Rectal smooth muscle tissue (tissue), 1 donor: ENCODE measurements around the gene RPL7L1.

Source experiments
- H3K27ac ChIP-seq: one replicate; pipeline ENCODE4 v1.7.0; 2013; ENCODE audit warnings: low read depth, low read length, inconsistent platforms
- H3K27me3 ChIP-seq: one replicate; pipeline ENCODE4 v1.7.0; 2013; ENCODE audit warnings: low read length; ENCODE audit not compliant: control insufficient read depth, insufficient read depth
- H3K36me3 ChIP-seq: one replicate; pipeline ENCODE4 v1.7.0; 2013; ENCODE audit warnings: low read length; ENCODE audit not compliant: control insufficient read depth, insufficient read depth
- H3K4me1 ChIP-seq: one replicate; pipeline ENCODE4 v1.7.0; 2013; ENCODE audit warnings: low read length; ENCODE audit not compliant: control insufficient read depth, insufficient read depth
- H3K4me3 ChIP-seq: one replicate; pipeline ENCODE4 v1.7.0; 2013; ENCODE audit warnings: low read length
- H3K9ac ChIP-seq: one replicate; pipeline ENCODE4 v1.7.0; 2013; ENCODE audit warnings: low read length

The RPL7L1 gene

DNA sequence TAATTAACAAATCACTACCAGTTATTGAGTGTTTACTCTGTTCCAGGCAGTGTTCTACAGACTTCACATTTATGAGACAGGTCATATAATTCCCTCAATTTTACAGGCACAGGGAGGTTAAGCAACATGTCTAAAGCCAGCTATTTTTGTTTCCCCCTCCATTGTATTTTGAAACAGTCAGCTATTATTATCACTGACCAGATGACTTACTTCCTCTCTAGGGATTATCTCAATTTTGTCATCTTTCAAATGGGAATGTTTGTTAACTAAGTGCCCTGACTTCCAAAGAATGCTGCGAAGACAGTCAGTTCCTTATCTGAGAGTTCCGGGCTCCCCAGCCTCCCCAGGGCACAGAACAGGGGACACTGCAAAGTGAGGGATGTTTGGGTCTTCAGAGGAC, 44.2 kb downstream of the RPL7L1 start:
- H3K36me3 ChIP-seq: no peaks in the 10 kb centered on the region
- H3K4me3 ChIP-seq: no peak overlapping the region
- H3K4me1 ChIP-seq: peaks cover 4% of the 10 kb centered on the region
- H3K9ac ChIP-seq: no peak overlapping the region
- H3K27me3 ChIP-seq: no peaks in the 10 kb centered on the region
- no peak overlapping the region for H3K27ac ChIP-seq

DNA sequence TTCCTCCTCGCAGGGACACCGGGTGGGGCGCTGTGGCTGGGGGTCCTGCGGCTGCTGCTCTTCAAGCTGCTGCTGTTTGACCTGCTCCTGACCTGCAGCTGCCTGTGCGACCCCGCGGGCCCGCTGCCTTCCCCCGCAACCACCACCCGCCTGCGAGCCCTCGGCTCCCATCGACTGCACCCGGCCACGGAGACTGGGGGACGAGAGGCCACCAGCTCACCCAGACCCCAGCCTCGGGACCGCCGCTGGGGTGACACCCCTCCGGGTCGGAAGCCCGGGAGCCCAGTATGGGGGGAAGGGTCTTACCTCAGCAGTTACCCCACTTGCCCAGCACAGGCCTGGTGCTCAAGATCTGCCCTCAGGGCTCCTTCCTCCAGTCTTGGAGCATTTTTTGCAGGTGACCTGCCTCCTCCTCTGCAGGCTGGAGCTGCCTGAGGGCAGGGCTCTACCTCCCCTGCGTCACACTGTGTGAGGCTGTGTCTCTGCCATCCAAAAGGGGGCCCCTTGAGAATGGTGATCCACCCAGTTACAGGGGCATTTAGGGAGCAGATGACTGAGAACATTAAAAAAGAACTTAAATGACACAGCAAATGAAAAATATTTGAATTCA, 45.9 kb downstream of the RPL7L1 start:
- H3K27me3 ChIP-seq: no peaks in the 10 kb centered on the region
- H3K27ac ChIP-seq: no peak overlapping the region
- H3K4me3 ChIP-seq: no peak overlapping the region
- no peaks in the 10 kb centered on the region for H3K36me3 ChIP-seq
- no peak overlapping the region for H3K9ac ChIP-seq
- peaks cover 8% of the 10 kb centered on the region for H3K4me1 ChIP-seq

DNA sequence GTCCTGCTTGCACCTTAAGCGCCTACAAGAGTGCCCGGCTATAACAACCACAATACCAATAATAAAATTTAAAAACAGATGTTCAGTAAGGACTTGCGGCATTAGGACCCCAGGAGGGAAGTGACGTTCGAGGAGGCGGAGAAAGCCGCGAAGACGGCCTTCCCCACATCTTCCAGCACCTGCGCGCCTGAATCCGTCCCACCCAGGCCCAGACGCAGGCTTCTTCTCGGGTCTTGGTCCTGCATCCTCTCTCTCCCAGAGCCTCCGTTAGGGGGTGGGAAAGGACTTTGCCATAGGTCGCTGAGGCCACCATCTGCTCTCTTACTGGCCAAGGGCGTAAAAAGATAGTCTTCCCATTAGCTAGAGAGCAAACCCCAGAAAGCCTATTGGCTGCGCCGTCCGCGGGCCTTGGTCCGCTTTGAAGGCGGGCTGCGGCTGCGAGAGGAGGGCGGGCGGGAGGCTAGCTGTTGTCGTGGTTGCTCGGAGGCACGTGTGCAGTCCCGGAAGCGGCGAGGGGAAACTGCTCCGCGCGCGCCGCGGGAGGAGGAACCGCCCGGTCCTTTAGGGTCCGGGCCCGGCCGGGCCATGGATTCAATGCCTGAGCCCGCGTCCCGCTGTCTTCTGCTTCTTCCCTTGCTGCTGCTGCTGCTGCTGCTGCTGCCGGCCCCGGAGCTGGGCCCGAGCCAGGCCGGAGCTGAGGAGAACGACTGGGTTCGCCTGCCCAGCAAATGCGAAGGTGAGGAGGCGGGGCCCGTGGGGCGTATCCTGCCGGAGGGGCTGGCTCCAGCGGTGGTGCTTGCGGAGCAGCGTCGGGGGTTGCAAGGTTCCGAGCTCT, 49.8 kb downstream of the RPL7L1 start, which contains the start of gene CNPY3:
Gene CNPY3, plus strand, starts transcription at position 495 of the 835 bp plus-strand sequence. Its CDS starts 91 bp downstream, at position 586.
- peaks cover 11% of the 10 kb centered on the region for H3K4me1 ChIP-seq
- peaks cover 2% of the 10 kb centered on the region for H3K36me3 ChIP-seq
- no peaks in the 10 kb centered on the region for H3K27me3 ChIP-seq
- H3K27ac ChIP-seq: peak within 1 kb of the TSS; percentile 94
- H3K9ac ChIP-seq: peak within 1 kb of the TSS; percentile 78
- peak within 1 kb of the TSS; percentile 90 for H3K4me3 ChIP-seq

DNA sequence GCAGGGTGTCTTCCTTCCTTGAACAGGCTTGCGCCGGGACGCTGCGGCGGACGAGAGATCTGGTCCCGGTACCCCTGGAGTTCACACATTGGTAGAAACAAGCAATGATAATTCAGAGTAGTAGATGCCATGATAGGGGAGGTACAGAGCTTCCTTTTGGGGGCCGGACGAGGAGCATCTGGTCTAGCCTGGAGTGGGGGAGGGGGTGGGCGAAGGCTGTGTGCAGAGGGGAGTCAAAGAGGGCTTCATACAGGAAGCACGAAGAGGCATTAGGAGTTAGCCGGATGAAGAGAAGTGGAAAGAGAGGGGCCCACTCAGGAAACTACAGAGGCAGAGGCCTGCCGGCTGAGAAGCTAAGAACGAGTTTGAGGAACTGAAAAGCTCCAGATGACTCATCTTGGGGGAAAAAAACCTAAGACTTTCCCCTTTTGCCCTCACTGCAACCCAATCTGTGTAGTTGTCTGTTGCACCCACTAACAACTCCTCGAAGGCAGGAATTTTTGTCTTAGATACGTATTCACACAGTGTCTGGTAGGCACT, 50.5 kb downstream of the RPL7L1 start:
- peaks cover 6% of the 10 kb centered on the region for H3K36me3 ChIP-seq
- peak overlapping the region; percentile 90 for H3K4me3 ChIP-seq
- peak overlapping the region; percentile 94 for H3K27ac ChIP-seq
- peak overlapping the region; percentile 78 for H3K9ac ChIP-seq
- peaks cover 11% of the 10 kb centered on the region for H3K4me1 ChIP-seq
- no peaks in the 10 kb centered on the region for H3K27me3 ChIP-seq

DNA sequence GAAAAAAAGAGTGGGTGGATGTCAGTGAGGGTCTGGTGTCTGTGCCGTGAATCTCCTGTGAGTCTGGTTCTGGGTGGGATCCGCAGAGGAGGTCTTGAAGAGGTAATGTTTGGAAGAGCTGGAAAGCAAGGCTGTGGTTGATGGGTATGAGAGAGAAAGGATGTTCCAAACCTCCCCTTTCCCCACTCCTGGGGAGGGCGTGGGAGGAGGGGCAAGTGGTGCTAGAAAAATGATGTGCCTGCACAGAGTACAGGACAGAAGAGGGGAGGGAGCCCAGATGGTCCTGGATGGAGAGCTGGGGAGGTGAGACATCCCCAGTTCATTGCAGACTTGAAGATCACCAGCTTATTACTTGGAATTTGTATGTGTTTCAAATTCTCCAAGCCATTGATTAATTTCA, 53.0 kb downstream of the RPL7L1 start:
- Histone ChIP-seq H3K4me1 (peaks cover 11% of the 10 kb centered on the region), H3K36me3 (peaks cover 14% of the 10 kb centered on the region), H3K9ac (no peak overlapping the region), H3K27ac (no peak overlapping the region), H3K27me3 (no peaks in the 10 kb centered on the region), H3K4me3 (no peak overlapping the region)

DNA sequence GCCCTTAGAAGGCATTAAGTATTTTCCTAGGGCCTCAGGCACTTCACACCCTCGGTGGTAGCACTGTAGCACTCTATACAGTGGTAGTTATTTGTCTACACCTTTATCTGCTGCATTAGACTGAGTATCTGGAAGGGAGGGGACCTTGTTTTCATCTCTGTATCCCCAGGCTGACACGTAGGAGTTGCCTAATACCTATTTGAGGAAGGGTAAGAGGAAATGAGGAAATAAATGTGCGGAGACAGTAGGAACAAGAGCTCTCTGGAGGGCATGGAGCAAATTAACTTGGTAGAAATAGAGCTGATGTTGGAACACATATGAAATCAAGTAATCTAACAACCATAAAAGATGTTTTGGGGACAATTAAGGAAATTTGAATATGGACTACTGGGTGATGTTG, 53.8 kb downstream of the RPL7L1 start:
- Histone ChIP-seq H3K27ac (no peak overlapping the region), H3K9ac (no peak overlapping the region), H3K27me3 (no peaks in the 10 kb centered on the region), H3K36me3 (peaks cover 21% of the 10 kb centered on the region), H3K4me3 (no peak overlapping the region), H3K4me1 (peaks cover 11% of the 10 kb centered on the region)

DNA sequence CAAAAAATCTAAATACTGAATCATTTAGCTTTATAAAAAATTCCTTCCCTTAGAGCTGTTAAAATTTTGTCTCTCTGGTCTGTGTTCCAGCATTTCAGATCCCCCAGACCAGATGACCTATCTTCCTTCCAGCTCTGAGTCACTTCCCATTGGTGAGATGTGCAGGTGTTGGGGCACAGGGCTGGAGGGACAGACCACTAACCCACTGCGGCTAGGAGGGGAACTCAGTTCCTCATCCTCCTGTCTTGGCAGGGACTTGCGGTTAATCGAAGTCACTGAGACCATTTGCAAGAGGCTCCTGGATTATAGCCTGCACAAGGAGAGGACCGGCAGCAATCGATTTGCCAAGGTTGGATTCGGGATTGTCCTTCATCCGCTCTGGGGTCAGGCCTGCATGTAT, 55.9 kb downstream of the RPL7L1 start:
- Histone ChIP-seq H3K36me3 (peaks cover 34% of the 10 kb centered on the region), H3K4me1 (peaks cover 3% of the 10 kb centered on the region), H3K4me3 (no peak overlapping the region), H3K27me3 (no peaks in the 10 kb centered on the region), H3K9ac (no peak overlapping the region), H3K27ac (no peak overlapping the region)

DNA sequence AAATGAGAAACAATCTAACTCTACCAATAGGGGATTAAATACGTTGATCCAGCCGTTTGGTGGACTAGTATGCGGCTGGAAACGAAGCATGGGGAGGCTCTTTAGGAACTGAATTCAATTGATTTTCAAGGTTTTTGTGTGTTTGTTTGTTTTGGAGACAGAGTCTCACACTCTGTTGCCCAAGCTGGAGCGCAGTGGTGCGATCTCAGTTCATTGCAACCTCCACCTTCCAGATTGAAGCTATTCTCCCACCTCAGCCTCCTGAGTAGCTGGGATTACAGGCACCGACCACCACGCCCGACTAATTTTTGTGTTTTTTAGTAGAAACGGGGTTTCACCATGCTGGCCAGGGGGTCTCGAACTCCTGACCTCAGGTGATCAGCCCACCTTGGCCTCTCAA, 57.0 kb downstream of the RPL7L1 start:
- Histone ChIP-seq H3K36me3 (peaks cover 39% of the 10 kb centered on the region), H3K4me3 (no peak overlapping the region), H3K27ac (no peak overlapping the region), H3K27me3 (no peaks in the 10 kb centered on the region), H3K4me1 (no peaks in the 10 kb centered on the region), H3K9ac (no peak overlapping the region)

DNA sequence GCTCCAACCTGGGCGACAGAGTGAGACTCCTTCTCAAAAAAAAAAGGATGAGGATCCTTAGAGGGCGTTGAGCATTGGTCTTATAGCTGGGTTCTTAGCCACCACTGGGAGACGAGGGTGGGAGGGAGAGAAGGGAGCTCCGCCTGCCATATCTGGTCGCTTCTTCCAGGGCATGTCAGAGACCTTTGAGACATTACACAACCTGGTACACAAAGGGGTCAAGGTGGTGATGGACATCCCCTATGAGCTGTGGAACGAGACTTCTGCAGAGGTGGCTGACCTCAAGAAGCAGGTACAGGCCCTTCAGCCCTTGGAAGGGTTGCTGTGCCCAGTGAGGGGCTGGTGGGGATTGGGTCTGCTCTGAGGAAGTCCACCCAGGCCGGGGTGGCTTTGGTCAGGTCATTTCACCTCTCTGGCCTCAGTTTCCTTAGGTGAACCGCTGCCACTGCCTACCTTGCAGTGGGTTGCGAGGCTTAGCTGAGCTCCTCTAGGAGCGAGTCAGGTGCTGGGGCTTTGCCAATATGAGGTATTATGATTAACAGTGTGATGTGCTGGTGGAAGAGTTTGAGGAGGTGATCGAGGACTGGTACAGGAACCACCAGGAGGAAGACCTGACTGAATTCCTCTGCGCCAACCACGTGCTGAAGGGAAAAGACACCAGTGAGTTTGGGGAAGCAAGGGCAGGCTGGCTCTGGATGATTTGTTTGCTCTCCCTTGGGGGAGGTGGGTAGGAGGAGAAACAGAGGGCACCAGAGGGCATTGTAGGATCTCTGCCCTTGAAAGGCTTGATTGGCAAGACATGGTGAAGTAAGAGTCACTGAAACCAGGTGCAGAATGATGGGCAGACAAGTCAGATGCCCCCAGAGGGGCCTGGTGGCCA, 58.4 kb downstream of the RPL7L1 start:
- Histone ChIP-seq H3K27me3 (no peaks in the 10 kb centered on the region), H3K36me3 (peaks cover 39% of the 10 kb centered on the region), H3K4me3 (no peak overlapping the region), H3K9ac (no peak overlapping the region), H3K4me1 (no peaks in the 10 kb centered on the region), H3K27ac (no peak overlapping the region)

DNA sequence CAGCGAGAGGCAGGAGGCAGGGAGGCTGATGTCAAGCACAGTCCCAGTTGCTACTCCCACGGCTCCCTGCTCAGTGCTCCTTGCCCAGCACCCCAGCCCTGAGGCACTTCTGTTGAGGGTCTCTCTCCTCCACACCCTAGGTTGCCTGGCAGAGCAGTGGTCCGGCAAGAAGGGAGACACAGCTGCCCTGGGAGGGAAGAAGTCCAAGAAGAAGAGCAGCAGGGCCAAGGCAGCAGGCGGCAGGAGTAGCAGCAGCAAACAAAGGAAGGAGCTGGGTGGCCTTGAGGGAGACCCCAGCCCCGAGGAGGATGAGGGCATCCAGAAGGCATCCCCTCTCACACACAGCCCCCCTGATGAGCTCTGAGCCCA, 59.0 kb downstream of the RPL7L1 start:
- Histone ChIP-seq H3K4me3 (no peak overlapping the region), H3K27ac (no peak overlapping the region), H3K27me3 (no peaks in the 10 kb centered on the region), H3K36me3 (peaks cover 39% of the 10 kb centered on the region), H3K4me1 (no peaks in the 10 kb centered on the region), H3K9ac (no peak overlapping the region)

DNA sequence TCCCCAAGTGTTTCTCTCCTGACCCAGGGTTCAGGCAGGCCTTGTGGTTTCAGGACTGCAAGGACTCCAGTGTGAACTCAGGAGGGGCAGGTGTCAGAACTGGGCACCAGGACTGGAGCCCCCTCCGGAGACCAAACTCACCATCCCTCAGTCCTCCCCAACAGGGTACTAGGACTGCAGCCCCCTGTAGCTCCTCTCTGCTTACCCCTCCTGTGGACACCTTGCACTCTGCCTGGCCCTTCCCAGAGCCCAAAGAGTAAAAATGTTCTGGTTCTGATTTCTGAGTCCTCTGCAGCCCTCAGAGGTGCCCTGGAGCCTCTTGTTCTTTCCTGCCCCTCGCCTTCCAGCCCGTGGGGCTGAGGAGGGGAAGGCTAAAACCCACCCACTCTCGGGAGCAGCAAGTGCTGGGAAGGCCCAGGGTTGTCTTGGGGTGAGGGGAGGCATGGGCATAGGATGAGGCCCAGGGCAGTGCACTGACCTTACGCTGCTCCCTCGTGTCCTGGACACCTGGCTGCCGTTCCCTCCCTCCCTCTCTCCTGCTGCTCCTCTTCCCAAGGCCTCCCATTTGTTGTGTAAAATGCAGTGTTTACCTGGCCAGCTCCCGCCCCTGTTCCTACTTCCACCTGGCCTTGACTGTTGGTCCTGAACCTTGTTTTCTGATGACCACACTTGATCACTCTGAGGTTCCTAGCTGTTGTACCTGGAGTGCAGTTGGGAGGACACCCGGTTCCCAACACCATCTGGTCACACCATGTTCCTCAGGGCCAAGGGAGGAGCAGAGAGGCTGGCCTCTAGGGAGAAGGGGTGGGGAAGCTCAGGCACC, 59.8 kb downstream of the RPL7L1 start:
- no peaks in the 10 kb centered on the region for H3K27me3 ChIP-seq
- no peaks in the 10 kb centered on the region for H3K4me1 ChIP-seq
- no peak overlapping the region for H3K27ac ChIP-seq
- H3K9ac ChIP-seq: no peak overlapping the region
- H3K4me3 ChIP-seq: no peak overlapping the region
- peaks cover 37% of the 10 kb centered on the region for H3K36me3 ChIP-seq
